Breast epithelium (tissue), 3 donors: ENCODE results near the gene LCAT.

ENCODE experiments used
- CTCF ChIP-seq, 3 donors: fragments of 450-650 bp; IDR thresholded peaks; one replicate each; pipeline ENCODE4 v1.5.1; 2016 to 2017; ENCODE audit warnings: antibody characterized with exemption in 3 of 3, mild to moderate bottlenecking in 3 of 3, moderate library complexity in 3 of 3
- POLR2A ChIP-seq: fragments of 450-650 bp; IDR thresholded peaks from one replicate; pipeline ENCODE4 v1.6.1; 2016; ENCODE audit warnings: antibody characterized with exemption, mild to moderate bottlenecking, moderate library complexity
- POLR2AphosphoS5 ChIP-seq, 3 donors: sonication (generic); formaldehyde crosslinking; IDR thresholded peaks; one replicate each; pipeline ENCODE4 v1.6.1; 2017; ENCODE audit warnings: antibody characterized with exemption in 3 of 3

- no peak for TF ChIP-seq POLR2A
- no peak for TF ChIP-seq CTCF (IDR thresholded peaks at IDR 0.05)
- no peak for TF ChIP-seq POLR2AphosphoS5 (IDR thresholded peaks at IDR 0.05)
Observed at GRCh38 chr16:67963292-67963661, 19.4 kb upstream of the LCAT start.
